GM18951 (cell line): ENCODE measurements around the gene LRRC71.
"Not testable (repeated sequence)": the region's sequence is repeated elsewhere in the genome, so short reads cannot be mapped to it uniquely, and the experiment has no call there.

ENCODE experiments used
- POLR2A ChIP-seq: IDR thresholded peaks from 4 replicates; pipeline ENCODE4 v1.6.1; 2011; ENCODE audit warnings: mild to moderate bottlenecking; ENCODE audit not compliant: insufficient read length, insufficient read depth; ENCODE audit errors: extremely low read depth
- in situ Hi-C: fragments of 300-500 bp; cut with MboI; formaldehyde crosslinking; loops from one replicate; pipeline ENCODE4 v1.12.0; 2022; ENCODE audit warnings: low sequenced_read_pairs, mixed read lengths, inconsistent platforms; ENCODE audit not compliant: unreplicated experiment

LRRC71 gene

DNA sequence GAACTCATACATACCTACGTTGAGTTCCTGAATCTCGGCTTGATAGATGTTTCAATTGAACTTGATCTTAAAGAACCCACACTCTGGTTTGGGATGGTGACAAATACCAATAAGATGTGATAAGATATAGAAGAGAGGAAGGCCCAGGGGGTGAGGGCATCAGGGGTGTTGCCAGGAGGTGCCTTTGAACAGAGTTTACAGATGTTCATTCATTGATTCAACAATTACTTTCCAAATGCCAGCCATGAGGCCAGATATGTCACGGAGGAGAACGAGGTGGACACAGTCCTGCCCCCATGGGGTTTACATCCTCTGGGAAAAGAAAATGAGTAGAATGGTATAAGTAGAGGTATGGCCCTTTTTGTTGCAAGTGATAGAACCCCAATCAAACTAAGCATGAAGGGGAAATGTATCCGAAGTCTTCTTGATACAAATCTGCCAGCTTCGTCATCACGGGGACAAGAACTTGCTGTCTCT is 659 bp downstream of the LRRC71 start:
- in situ Hi-C loops: no loop called here
- no peak for TF ChIP-seq POLR2A

DNA sequence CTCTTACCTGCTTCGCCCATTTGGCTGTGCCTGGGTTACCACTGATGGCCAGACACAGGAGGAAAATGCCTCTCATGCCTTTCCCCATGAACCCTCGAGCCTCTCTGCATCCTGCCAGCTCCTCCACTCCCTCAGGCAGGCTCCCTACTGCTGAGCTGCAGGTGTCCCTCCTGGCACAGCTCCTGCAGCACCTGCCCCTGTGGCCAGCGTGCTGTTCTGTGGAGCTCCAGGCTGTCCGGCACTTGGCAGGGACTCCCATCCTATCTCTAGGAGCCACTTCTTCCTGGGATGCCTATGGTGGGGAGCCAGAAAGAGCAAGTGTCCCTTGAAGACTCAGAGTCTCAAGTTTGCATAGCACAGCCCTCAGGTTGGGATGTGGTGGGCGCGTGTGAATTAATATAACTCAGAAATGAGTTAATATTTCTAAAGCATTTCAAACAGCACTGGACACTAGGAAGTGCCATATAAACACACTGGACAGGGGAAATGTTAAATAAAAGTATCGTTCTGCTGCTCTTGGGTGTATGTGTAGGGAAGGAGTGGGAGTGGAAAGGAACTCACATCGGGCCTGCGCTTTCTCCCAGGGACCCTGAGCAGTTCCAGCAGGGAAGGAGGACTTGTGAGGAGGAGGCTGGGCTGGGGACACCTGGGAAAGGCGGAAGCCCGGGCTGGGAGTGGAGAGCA is 2.7 kb downstream of the LRRC71 start:
- in situ Hi-C loops: no loop called here
- no peak for TF ChIP-seq POLR2A

DNA sequence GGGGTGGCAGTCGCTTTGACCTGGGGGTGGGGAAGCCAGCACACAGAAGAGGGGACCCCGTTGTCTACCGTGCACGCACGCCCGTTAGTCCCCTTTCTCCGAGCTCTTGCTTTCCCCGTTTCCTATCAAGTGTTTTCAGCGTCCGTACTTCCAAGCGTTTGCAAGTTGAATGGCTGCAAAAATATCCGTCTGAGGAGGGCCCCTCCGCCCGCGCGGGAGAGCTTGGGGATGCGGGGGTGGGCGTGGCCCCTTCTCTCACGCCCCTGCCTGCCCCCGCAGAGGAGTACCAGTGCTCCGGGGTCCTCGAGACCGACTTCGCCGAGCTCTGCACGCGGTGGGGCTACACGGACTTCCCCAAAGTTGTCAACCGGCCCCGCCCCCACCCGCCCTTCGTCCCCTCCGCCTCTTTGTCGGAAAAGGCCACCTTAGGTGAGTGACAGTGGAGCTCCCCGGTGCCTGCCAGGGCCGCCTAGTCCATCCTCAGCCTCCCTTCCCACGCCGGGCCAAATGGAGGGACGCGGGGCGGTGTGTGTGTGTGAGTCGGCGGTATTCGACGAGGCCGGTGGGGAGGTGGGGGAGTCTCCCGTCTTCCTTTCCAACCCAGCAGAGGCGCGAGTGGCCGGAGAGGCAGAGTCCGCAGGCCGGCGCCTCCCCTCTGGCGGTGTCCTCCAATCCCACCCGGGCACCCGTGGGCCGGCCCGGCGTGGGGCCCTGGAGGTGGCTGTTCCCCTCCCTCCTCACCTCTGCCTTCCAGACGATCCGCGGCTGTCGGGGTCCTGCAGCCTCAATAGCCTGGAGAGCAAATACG is 3.4 kb downstream of the LRRC71 start:
- TF ChIP-seq POLR2A: no peak
- in situ Hi-C loops: no loop called here

DNA sequence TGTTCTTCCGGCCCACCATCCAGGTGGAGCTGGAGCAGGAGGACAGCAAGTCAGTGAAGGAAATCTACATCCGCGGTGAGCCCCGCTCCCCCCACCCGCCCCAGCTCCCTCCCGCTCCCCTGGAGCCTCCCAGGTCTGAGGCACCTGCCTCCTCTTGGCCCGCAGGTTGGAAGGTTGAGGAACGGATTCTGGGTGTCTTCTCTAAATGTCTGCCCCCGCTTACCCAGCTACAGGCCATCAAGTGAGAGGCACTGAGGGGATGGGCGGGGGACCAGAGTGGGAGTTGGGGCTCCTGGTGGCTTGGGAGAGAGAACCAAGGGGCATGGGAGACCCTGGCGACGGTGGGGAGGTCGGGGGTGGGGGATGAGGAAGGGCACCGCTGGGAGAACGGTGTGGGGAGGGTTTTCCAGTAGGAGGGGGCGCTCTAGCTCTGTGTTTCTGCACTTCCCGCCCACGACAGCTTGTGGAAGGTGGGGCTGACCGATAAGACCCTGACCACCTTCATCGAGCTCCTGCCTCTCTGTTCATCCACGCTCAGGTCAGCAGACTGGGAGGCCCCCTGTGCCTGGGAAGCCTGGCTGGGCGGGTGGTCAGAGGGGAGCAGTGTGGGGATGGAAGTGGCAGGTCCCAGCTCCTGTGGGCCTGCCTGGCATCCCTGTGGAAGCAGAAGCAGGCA is 4.2 kb downstream of the LRRC71 start:
- in situ Hi-C loops: no loop called here

DNA sequence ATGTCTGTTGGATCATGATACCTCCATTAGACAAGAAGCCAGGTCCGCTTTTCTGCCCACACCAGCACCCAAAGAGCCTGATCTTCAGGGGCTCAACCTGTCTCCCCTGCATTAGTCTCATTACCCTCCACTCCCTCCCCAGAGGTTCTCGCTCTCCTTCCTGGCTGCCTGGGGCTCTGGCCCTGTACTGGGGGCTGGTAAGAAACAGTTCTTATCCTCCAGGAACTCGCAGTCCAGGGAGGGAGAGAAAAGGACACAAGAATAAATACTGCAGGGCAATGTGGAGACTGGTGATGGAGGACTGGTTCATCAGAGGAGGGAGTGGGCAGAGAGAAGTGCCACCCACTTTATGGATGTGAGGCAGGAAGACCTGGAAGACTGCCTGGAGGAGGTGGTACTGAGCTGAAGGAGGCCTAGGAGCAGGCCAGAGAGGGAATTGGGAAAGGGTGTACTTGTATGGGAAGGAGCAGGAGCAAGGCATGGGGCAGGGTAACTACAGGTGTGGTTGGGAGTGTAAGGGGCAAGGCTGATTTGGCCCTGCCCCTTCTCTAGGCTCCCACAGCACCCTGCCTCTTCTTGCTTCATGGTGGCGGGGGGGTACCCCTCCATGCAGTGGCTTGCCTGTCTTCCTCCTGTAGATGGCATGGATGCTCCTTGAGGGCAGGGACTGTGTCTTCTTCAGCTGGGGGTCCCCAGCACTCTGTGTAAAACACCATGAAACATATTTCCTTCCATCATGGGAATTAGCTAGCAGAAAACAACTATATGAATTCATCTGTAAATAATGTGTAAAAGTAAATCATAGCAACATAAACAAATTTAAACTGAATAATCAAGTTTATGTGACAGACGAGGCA is 5.0 kb downstream of the LRRC71 start:
- no peak for TF ChIP-seq POLR2A
- in situ Hi-C loops: no loop called here

More for the DNA sequence above, 4.2 kb downstream of the LRRC71 start:
- TF ChIP-seq POLR2A: no peak

DNA sequence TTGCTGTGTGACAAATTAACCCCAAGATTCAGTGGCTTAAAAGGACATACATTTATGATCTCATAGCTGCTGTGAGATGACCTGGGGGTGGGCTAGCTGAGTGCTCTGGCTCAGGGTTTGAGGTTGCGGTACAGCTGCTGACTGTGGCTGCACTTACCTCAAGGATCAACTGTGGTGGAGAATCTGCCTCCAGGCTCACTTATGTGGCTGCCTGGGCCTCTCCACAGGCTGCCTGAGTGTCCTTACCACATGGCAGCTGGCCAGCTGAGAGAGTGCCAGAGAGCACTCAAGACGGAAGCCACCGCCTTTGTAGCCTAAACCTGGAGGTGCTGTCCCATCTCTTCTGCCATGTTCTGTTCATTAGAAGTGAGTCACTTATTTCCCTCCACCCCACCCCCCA is 5.7 kb downstream of the LRRC71 start:
- in situ Hi-C loops: no loop called here
- TF ChIP-seq POLR2A: no peak

DNA sequence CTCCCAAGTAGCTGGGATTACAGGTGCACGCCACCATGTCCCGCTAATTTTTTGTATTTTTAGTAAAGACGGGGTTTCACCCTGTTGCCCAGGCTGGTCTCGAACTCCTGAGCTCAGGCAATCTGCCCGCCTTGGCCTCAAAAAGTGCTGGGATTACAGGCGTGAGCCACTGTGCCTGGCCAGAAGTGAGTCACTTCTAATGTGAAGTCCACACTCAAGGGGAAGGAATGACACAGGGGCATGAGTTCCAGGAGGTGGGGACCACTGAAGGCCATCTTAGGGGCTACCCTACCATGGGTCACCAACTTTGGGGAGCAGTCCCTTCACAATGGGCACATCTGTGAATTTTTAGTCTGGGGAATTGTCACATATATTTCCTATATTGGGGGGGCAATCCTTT is 6.3 kb downstream of the LRRC71 start:
- in situ Hi-C loops: not testable (repeated sequence)

DNA sequence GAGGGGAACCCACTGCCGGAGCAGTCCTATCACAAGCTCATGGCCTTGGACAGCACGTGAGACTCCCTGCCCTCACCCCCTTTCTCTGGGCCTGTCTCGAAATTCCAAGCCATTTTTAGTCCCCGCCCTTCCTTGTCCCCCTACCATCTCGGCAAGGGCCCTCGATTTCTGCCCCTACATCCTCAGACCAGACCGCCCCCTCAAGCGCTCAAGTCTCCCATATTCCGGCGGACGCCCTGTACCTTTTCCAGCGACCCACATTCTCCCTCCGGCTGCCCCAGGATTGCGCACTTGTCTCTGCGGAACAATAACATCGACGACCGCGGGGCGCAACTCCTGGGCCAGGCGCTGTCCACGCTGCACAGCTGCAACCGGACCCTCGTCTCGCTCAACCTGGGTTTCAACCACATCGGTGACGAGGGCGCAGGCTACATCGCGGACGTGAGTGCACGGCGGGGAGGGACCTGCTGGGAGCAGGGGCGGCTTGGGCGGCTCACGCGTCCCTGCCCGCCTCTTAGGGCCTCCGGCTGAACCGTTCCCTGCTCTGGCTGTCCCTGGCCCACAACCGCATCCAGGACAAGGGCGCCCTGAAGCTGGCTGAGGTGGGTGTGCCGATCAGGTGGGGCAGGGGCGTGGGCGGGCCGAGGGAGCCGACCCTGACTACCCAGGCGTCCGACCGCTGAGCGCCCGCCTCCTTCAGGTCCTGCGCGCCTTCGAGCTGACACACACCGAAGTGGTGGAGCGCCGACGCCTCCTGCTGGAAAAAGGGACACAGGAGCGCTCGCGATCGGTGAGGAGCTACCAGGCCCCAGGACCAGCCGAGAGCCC is 7.0 kb downstream of the LRRC71 start:
- in situ Hi-C loops: no loop called here
- TF ChIP-seq POLR2A: no peak

DNA sequence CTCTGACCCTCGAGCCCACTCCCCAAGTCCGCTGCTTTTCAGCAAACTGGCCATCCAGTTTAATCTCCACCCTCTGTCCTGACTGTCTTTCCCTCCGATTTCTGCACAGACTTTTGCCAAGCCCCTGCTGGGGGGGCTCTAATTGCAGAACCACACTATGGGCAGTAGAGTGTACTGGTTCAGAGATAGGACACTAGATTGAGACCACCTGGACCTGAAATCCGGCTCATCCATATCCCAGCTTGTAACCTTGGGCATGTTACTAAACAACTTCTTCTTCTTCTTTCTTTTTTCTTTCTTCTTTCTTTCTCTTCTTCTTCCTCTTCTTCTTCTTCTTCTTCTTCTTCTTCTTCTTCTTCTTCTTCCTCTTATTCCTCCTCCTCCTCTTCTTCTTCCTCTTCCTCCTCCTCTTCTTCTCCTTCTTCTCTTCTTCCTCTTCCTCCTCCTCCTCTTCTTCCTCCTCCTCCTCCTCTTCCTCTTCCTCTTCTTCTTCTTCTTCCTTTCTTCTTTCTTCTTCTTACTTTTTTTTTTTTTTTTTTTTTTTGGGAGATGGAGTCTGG is 7.7 kb downstream of the LRRC71 start:
- TF ChIP-seq POLR2A: no peak
- in situ Hi-C loops: no loop called here

DNA sequence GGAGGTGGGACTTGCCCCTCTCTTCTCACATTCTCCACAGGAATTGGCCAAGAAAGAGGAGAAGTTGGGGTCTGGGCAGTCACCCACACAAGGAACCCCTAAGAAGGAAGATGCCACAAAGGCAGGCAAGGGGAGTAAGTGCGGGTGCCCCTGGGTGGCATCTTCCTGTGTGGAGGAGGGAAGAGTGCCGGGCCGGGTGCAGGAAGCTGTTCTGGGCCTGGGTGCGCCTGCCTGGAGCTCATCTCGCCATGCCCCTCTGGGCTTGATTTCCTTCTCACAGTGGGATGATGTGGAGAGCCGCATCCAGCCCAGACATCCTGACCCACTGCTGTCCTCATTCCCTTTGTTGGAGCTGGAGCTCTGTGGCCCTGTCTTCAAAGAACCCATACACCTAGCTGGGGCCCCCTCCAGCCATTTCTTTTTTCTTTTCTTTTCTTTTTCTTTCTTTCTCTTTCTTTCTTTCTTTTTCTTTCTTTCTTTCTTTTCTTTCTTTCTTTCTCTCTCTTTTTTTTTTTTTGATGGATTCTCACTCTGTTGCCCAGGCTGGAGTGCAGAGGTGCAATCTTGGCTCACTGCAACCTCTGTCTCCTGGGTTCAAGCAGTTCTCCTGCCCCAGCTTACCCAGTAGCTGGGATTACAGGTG is 9.3 kb downstream of the LRRC71 start:
- TF ChIP-seq POLR2A: no peak
- in situ Hi-C loops: no loop called here

DNA sequence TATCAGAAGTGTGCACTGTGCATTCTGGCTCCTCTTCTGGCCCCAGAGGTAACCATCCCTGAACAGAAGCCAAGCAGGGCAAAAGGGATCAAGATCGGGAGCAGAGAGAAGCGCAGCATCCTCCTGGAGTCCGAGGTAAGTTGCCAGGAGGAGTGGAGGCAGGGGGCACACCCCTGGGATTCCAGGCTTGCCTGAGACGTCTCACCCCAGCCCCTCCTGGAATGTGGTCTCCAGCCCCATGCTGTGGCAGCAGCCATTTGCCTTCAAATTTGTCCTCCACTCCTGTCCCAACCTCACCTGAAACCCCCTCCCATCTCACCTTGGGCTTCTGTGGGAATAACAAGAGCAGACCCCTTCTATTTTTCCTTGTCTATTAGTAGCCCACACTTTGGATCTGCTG is 10.1 kb downstream of the LRRC71 start:
- no peak for TF ChIP-seq POLR2A
- in situ Hi-C loops: no loop called here

DNA sequence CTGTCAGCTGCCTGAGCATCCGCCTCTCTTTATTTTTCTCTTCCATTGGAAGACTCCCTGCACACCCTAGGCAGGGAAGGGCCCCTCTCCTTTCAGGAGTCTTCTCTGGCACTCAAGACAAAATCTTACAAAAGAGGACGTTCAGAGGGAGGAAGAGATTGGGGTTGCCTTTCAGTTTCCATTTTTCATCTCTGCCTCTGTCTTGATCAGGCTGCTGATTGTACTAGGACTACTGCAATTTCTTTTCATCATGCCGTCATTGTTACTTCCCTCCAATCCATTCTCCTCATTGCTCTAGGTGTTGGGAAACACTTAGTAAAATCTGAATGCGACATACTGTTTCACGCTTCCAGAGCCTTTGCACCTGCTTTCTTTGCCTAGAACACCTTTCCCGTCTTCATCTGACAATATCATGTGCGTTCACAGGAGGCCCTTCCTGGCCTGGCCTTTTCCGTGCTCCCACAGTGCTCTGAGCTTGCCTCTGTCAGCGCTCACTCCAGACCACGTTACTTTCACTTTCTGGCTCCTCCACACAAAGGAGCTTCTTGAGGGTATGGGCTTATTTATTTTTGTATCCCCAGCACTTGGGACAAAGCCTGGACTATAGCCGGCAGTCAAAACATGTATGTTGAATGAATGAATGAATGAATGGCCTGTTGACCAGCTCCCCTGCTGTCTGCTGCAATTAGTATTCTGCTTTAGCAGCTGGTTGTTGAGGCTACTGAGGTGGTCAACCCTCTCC is 10.9 kb downstream of the LRRC71 start:
- TF ChIP-seq POLR2A: no peak
- in situ Hi-C loops: no loop called here
